Neural progenitor cell (in vitro differentiated cells): ENCODE data around the gene CERS2. TPM values are rescaled to one million over a fixed set of nuclear protein-coding genes. Genes with fewer than 3 reads are reported as not detected.

Experiments used
- DNase-seq: peaks from one replicate; pipeline ENCODE4 v3.0.0-alpha.2; 2016; ENCODE audit warnings: low spot score
- H2AFZ ChIP-seq: fragments of 200-600 bp; sonication (generic); replicated peaks from 2 replicates; pipeline ENCODE4 v1.6.1; 2016; ENCODE audit warnings: antibody characterized with exemption
- H3F3A ChIP-seq: fragments of 200-600 bp; sonication (generic); 2 replicates; pipeline ENCODE4 v1.6.1; 2016; ENCODE audit warnings: antibody characterized with exemption, low read depth
- H3K27ac ChIP-seq: fragments of 200-600 bp; sonication (generic); 2 replicates; pipeline ENCODE4 v1.5.1; 2016; ENCODE audit warnings: mild to moderate bottlenecking
- H3K27me3 ChIP-seq: fragments of 200-600 bp; sonication (generic); 2 replicates; pipeline ENCODE4 v1.6.1; 2016; ENCODE audit warnings: mild to moderate bottlenecking, moderate library complexity
- H3K36me3 ChIP-seq: fragments of 200-600 bp; sonication (generic); 2 replicates; pipeline ENCODE4 v1.5.1; 2016
- H3K4me1 ChIP-seq: fragments of 200-600 bp; sonication (generic); 2 replicates; pipeline ENCODE4 v1.6.1; 2016; ENCODE audit warnings: mixed run types
- H3K4me2 ChIP-seq: fragments of 200-600 bp; sonication (generic); 2 replicates; pipeline ENCODE4 v1.6.1; 2016
- H3K4me3 ChIP-seq: fragments of 200-600 bp; sonication (generic); 2 replicates; pipeline ENCODE4 v1.5.1; 2016
- H3K79me2 ChIP-seq: fragments of 200-600 bp; sonication (generic); 2 replicates; pipeline ENCODE4 v1.6.1; 2016; ENCODE audit warnings: low read depth
- H3K9ac ChIP-seq: fragments of 200-600 bp; sonication (generic); 2 replicates; pipeline ENCODE4 v1.6.1; 2016
- H3K9me3 ChIP-seq: fragments of 200-600 bp; sonication (generic); 2 replicates; pipeline ENCODE4 v1.5.1; 2016; ENCODE audit warnings: low read depth
- H4K20me1 ChIP-seq: fragments of 200-600 bp; sonication (generic); 2 replicates; pipeline ENCODE4 v1.6.1; 2016; ENCODE audit warnings: low read depth
- H3K27ac Mint-ChIP-seq: 3 replicates; pipeline ENCODE4 v1.8.0; 2021; ENCODE audit warnings: mixed read lengths
- H3K27me3 Mint-ChIP-seq: 2 replicates; pipeline ENCODE4 v1.8.0; 2022; ENCODE audit warnings: low read depth, mild to moderate bottlenecking, inconsistent platforms, moderate library complexity, mixed read lengths; ENCODE audit not compliant: insufficient read depth
- H3K36me3 Mint-ChIP-seq: 3 replicates; pipeline ENCODE4 v1.8.0; 2021; ENCODE audit warnings: mixed read lengths
- H3K4me1 Mint-ChIP-seq: 3 replicates; pipeline ENCODE4 v1.8.0; 2021; ENCODE audit warnings: mixed read lengths
- H3K4me3 Mint-ChIP-seq: 3 replicates; pipeline ENCODE4 v1.8.0; 2021; ENCODE audit warnings: mild to moderate bottlenecking, moderate library complexity, mixed read lengths
- H3K9me3 Mint-ChIP-seq: 3 replicates; pipeline ENCODE4 v1.8.0; 2020; ENCODE audit warnings: mixed read lengths
- CTCF ChIP-seq: fragments of 200-600 bp; sonication (generic); IDR thresholded peaks from 2 replicates; pipeline ENCODE4 v1.5.1; 2017; ENCODE audit warnings: antibody characterized with exemption, mild to moderate bottlenecking
- EZH2 ChIP-seq: fragments of 200-600 bp; sonication (generic); IDR thresholded peaks from 2 replicates; pipeline ENCODE4 v1.6.1; 2017; ENCODE audit warnings: antibody characterized with exemption, mild to moderate bottlenecking, moderate library complexity
- EZH2phosphoT487 ChIP-seq: fragments of 200-600 bp; sonication (generic); IDR thresholded peaks from 2 replicates; pipeline ENCODE4 v1.6.1; 2017; ENCODE audit warnings: antibody characterized with exemption
- total RNA-seq: library from RNA; depleted of rRNA; stranded (reverse); fragments of >200 nt; gene quantifications from 2 replicates; pipeline ENCODE4 v1.2.3, GENCODE V29; 2015; ENCODE audit warnings: low replicate concordance

CERS2 gene
- total RNA-seq, 1 donor from 2014 or later = 104 TPM

DNA sequence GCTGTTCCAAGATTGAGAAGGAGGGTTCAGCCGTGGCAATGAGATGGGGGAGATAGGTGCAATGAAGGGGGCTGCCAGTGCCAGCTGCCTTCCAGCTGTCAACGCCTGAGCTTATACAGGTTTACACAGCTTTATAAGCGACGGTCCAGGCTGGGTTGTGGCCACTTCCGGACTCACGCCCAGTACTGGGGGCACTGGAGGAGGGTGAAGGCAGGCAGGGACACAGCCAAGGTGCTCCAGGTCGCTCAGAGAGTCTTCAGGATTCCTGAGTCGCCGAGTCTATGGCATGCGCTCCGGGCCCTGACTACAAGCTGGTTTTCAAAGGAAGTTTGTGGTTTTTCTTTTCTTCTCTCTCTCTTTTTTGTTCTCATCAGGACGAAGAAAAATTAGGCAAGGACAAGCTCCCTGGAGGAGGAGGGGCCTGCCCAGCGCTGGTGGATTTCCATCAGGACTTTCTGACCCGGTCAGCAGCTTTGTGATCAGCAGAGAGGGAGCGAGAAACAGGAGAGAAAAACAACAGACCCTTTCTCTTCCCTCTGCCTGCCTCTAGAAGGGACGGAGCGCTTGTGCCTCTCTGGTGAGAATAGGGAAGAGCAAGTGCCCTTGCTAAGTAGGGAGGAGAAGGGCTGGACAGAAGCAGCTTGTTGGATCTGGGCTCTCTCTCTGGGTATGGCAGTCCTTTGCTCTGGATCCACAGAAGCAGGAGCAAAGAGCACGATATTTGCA is 31.9 kb upstream of the CERS2 start, which contains the start of gene MINDY1:
Gene MINDY1 (minus strand): TSS at position 576 of the 726 bp plus-strand sequence. CDS start 4,285 bp downstream, outside the sequence.
- peaks cover 21% of the 10 kb centered on the region for H3K4me1 ChIP-seq
- H3K4me3 ChIP-seq = peak within 1 kb of the TSS; percentile 76
- Mint-ChIP-seq H3K4me1 (peaks cover 52% of the 10 kb centered on the region), H3K4me3 (peak within 1 kb of the TSS; percentile 97), H3K27me3 (peaks cover 5% of the 10 kb centered on the region), H3K9me3 (no peaks in the 10 kb centered on the region), H3K27ac (peak within 1 kb of the TSS; percentile 100), H3K36me3 (peaks cover 9% of the 10 kb centered on the region)
- no peaks in the 10 kb centered on the region for H3K36me3 ChIP-seq
- DNase-seq = peak; percentile 90
- H2AFZ ChIP-seq = peak within 1 kb of the TSS; percentile 93
- peaks cover 25% of the 10 kb centered on the region for H3F3A ChIP-seq
- H3K9ac ChIP-seq = peak within 1 kb of the TSS; percentile 35
- H3K27me3 ChIP-seq = no peaks in the 10 kb centered on the region
- no peaks in the 10 kb centered on the region for H4K20me1 ChIP-seq
- H3K9me3 ChIP-seq = no peaks in the 10 kb centered on the region
- H3K27ac ChIP-seq = peak within 1 kb of the TSS; percentile 59
- peaks cover 11% of the 10 kb centered on the region for H3K79me2 ChIP-seq
- TF ChIP-seq EZH2phosphoT487 = no peak
- TF ChIP-seq EZH2 = no peak
- peak; percentile 52 for TF ChIP-seq CTCF
- peak within 1 kb of the TSS; percentile 92 for H3K4me2 ChIP-seq

DNA sequence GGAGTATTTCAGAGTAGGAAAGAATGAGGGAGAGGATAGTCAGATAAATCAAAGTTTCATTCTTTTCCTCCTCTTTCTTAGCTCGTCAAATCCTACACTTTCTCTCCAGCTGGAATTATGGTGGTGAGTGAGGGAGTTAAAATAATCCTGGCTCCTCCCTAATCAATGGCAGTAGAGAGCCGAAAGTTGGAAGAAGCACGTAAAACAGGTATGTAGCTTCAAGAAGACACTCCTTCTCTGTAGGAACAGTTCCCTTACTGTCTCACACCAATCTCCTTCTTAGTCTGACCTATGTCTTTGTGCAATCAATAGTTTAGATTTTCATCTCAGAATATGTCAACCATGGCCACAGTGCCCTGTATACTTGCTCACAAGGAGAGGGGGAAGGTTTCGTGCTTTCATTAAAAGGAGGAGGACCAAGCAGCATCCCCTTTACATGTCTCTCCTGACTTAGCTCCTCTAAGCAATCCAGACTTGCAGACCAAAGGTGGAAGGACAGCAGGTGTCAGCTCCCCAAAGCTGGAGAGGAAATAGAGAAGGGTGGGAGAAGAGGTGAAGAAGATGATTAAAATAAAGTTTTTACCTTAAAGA is 31.2 kb upstream of the CERS2 start:
- peaks cover 11% of the 10 kb centered on the region for H3K79me2 ChIP-seq
- H3K4me1 ChIP-seq = peaks cover 21% of the 10 kb centered on the region
- H3F3A ChIP-seq = peaks cover 25% of the 10 kb centered on the region
- H2AFZ ChIP-seq = peak overlapping the region; percentile 93
- H3K4me1 Mint-ChIP-seq = peaks cover 52% of the 10 kb centered on the region
- peak overlapping the region; percentile 92 for H3K4me2 ChIP-seq
- H3K27me3 Mint-ChIP-seq = peaks cover 5% of the 10 kb centered on the region
- H3K27ac ChIP-seq = no peak overlapping the region
- no peaks in the 10 kb centered on the region for H3K27me3 ChIP-seq
- no peaks in the 10 kb centered on the region for H4K20me1 ChIP-seq
- peak overlapping the region; percentile 35 for H3K9ac ChIP-seq
- H3K4me3 ChIP-seq = peak overlapping the region; percentile 49
- no peaks in the 10 kb centered on the region for H3K9me3 Mint-ChIP-seq
- H3K9me3 ChIP-seq = no peaks in the 10 kb centered on the region
- no peak for DNase-seq
- no peak for TF ChIP-seq CTCF
- TF ChIP-seq EZH2phosphoT487 = no peak
- no peak for TF ChIP-seq EZH2
- H3K36me3 ChIP-seq = no peaks in the 10 kb centered on the region
- H3K4me3 Mint-ChIP-seq = peak overlapping the region; percentile 97
- H3K36me3 Mint-ChIP-seq = peaks cover 12% of the 10 kb centered on the region
- peak overlapping the region; percentile 100 for H3K27ac Mint-ChIP-seq

DNA sequence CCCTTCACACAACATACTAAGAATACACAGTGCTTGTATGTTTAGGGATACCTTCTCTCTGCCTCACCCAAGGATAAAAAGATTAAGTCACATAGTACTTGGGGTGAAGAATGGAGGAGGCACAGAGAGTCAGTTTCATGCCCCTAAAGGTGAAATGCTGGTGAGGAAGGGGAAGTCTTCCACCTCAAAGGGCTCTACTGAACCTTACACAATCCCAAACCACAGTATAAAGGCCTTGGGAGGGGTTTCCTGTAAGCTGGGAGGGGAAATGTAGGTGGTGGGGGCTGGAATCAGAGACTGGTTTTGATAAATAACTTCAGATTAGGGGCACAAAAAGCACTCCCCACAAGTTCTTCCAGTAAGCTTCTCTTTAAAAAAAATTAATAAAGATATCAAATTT is 28.5 kb upstream of the CERS2 start:
- TF ChIP-seq CTCF (no peak), EZH2phosphoT487 (no peak), EZH2 (no peak)

More for the DNA sequence above, 28.5 kb upstream of the CERS2 start:
- no peaks in the 10 kb centered on the region for H3K27me3 ChIP-seq
- peaks cover 5% of the 10 kb centered on the region for H3K27me3 Mint-ChIP-seq
- peaks cover 16% of the 10 kb centered on the region for H3K36me3 Mint-ChIP-seq
- H3K4me3 ChIP-seq = no peak overlapping the region
- H3K4me1 Mint-ChIP-seq = peaks cover 41% of the 10 kb centered on the region
- H3K9me3 ChIP-seq = no peaks in the 10 kb centered on the region
- no peaks in the 10 kb centered on the region for H3K36me3 ChIP-seq
- no peak overlapping the region for H3K27ac Mint-ChIP-seq
- H3K27ac ChIP-seq = no peak overlapping the region
- no peaks in the 10 kb centered on the region for H4K20me1 ChIP-seq
- no peaks in the 10 kb centered on the region for H3K9me3 Mint-ChIP-seq
- peaks cover 25% of the 10 kb centered on the region for H3F3A ChIP-seq
- H3K4me3 Mint-ChIP-seq = no peak overlapping the region
- H3K4me2 ChIP-seq = peak overlapping the region; percentile 3
- no peaks in the 10 kb centered on the region for H3K79me2 ChIP-seq
- DNase-seq = no peak
- peaks cover 15% of the 10 kb centered on the region for H3K4me1 ChIP-seq
- no peak overlapping the region for H2AFZ ChIP-seq
- no peak overlapping the region for H3K9ac ChIP-seq
